HG03097 (cell line): ENCODE measurements around the gene METTL16.
"Not testable (repeated sequence)": the region's sequence is repeated elsewhere in the genome, so short reads cannot be mapped to it uniquely, and the experiment has no call there.

Experiments
- ATAC-seq: cut with Tn5 transposase; IDR thresholded peaks from one replicate; pipeline ENCODE4 v1.9.1; 2021; ENCODE audit not compliant: unreplicated experiment, low FRiP score

METTL16 gene

GRCh38 chr17:2453866-2454265 lies 57.8 kb downstream of the METTL16 start:
- ATAC-seq = no peak

- ATAC-seq = no peak
These were observed 58.4 kb downstream of the METTL16 start for GRCh38 chr17:2453325-2453724.

- no peak for ATAC-seq
These were observed 59.4 kb downstream of the METTL16 start for GRCh38 chr17:2452216-2452750.

GRCh38 chr17:2450016-2450650 lies 61.6 kb downstream of the METTL16 start:
- ATAC-seq = no peak

GRCh38 chr17:2449486-2449885 lies 62.2 kb downstream of the METTL16 start:
- no peak for ATAC-seq

- not testable (repeated sequence) for ATAC-seq
These were observed 64.2 kb downstream of the METTL16 start for GRCh38 chr17:2447479-2447878.

- ATAC-seq = no peak
These were observed 66.0 kb downstream of the METTL16 start for GRCh38 chr17:2445638-2446037.

- no peak for ATAC-seq
These were observed 67.3 kb downstream of the METTL16 start for GRCh38 chr17:2444382-2444781.

- ATAC-seq = no peak
These were observed 69.5 kb downstream of the METTL16 start for GRCh38 chr17:2442166-2442565.

- no peak for ATAC-seq
These were observed 70.8 kb downstream of the METTL16 start for GRCh38 chr17:2440930-2441329.

GRCh38 chr17:2439997-2440396 lies 71.7 kb downstream of the METTL16 start:
- ATAC-seq = not testable (repeated sequence)

- no peak for ATAC-seq
These were observed 72.9 kb downstream of the METTL16 start for GRCh38 chr17:2438823-2439222.

- ATAC-seq = no peak
These were observed 75.3 kb downstream of the METTL16 start for GRCh38 chr17:2436316-2436905.

- ATAC-seq = no peak
These were observed 75.8 kb downstream of the METTL16 start for GRCh38 chr17:2435862-2436261.

GRCh38 chr17:2435181-2435741 lies 76.4 kb downstream of the METTL16 start:
- no peak for ATAC-seq

- no peak for ATAC-seq
These were observed 78.0 kb downstream of the METTL16 start for GRCh38 chr17:2433696-2434095.

- ATAC-seq = no peak
These were observed 83.8 kb downstream of the METTL16 start for GRCh38 chr17:2427910-2428309.

- ATAC-seq = no peak
These were observed 84.5 kb downstream of the METTL16 start for GRCh38 chr17:2427215-2427614.

- ATAC-seq = no peak
These were observed 88.4 kb downstream of the METTL16 start for GRCh38 chr17:2423271-2423670.

GRCh38 chr17:2421315-2422147 lies 90.2 kb downstream of the METTL16 start:
- ATAC-seq = no peak

GRCh38 chr17:2420176-2420575 lies 91.5 kb downstream of the METTL16 start:
- no peak for ATAC-seq
